Stimulated activated CD8-positive, alpha-beta memory T cell treated with anti-CD3 and anti-CD28 coated beads, Interleukin-7, amount 100 ng/mL, for 1 hour (primary cell): ENCODE results near the gene ZEB2.

Experiments used
- DNase-seq, 2 donors: peaks; one replicate each; pipeline ENCODE4 v3.0.0-alpha.2; 2020; ENCODE audit warnings: low read depth in 2 of 2

Gene ZEB2

DNA sequence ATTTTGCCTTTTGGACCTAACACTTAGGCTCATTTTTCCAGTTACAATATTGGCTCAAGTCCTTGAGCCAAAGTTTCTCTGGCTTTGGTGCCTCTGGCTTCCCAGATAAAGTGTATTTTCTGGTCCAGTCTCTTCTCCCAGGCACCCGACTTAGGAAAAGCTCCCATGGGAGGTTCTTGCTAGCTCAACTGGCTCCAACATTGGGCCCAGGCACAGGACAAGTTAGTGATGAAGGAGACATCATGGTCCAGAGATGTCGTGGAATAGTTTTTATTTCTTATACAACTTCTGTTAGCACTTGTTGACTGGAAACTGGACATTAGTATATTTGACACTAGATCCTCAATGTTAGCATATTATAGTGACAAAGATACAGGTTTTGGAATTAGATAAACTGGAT is 8.2 kb upstream of the ZEB2 start:
- DNase-seq: no peak

DNA sequence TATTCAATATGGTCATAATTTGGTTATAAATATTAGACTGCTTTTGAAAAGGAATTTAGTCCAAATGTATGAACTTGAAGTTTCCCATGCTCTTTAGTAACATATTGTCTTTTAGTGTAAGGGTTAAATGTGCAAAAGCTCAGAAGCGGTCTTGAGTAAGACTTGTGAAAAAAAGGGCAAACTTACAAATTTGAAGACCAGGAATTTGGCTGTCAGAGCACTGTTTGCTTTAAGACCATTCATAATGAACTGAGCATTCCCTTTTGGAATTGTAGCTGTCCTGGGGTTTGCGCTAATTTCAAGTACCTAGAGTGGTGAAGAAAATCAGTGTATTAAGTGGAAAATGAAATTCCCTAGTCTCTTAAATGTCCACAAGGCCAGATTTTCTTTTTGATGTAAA is 6.9 kb upstream of the ZEB2 start:
- no peak for DNase-seq

DNA sequence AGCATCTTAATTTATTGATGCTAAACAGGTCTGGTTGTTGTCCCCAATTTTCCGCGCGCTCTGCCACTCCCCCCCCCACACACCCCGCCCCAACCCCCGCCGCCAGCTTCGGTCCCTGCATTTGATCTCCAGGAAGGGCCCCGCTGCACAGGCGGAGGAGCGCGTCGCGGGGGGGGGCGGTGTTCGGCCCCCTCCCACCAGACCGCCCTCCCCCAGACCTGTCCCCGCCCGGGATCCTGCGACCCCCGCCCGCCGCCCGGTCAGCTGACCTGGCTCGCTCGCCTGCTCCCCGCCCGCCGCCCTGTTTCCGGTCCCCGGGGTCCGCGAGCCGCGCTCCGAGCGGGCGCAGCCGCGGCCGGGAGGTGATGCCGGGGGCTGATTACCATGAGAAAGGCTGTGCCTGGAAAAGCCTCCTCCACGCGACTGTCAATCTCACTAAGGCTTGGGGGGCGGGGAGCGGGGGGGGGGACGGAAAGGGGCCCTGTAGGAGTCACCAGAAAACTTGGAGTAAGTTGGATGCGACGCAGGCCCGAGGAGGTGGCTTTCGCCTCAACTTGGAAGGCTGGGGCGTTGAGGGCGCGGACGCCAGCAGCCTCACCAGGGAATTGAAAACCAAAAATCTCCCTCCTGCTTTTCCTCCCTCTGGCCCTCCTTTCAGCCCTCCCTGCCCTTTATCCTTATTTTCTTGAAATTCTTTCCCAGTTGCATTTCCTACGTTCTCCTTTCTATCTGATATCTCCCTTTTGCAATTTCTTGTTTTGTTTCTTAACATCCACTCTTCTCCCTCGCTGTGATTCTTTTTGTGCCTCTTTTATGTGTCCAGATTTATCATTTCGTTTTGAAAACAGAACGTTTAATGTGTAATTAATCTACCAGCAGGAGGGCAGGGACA is 4.4 kb upstream of the ZEB2 start:
- DNase-seq: no peak

DNA sequence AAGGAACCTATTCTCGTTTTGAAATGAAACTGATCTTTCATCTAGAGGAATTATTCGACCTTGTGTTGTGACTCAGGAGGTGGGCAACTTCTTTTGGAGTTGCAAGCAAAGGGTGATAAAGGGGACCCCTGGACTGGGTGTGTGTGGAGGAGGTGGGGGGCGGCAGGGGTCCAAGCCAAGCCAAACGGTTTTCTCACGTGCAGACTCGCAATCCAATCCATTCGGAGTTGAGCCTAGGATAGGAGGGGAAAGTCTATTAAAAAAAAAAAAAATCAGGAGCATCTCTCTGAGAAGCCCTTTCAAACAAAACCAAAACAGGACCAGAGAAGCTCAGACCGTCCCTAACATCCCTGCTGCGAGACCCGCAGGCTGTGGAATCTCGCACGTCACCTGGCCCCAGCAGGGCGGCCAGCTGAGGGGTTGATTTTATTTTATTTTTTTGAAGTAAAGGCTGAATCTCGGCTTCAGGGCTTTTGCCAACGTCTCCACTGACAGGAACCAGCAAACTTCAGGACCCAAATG is 3.7 kb upstream of the ZEB2 start:
- DNase-seq: no peak

DNA sequence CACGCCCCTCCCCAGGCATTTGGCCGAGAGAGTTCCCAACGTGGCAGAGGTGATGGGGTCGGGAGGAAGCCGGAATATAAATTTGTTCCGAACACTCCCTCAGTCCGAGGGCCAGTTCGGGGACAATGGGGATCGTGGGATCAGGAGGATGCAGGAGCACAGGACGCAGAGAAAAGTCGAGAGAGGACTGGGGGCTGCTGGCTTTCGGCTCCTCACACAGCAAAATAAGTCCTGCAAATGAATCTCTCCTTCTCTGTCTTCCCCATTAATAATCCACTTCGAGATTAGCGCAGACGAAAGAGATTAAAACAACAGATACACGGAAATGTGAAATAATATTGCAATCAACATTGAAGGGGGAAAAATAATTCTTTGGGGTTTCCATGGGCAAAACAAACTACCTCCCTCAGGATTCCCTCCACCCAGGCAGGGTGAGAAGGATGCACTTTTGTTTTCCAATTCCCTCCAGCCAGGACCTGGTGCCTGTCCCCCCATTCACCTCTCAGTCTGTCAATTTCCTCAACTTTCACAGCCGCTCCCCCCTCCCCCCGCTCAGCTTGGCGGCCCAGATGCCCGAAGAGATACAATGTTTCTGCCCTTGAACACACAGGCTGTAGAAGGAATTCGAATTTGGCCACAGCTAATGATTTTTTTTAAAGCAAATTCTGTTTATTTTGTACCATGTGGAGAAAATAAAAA is 3.1 kb upstream of the ZEB2 start:
- DNase-seq: no peak

DNA sequence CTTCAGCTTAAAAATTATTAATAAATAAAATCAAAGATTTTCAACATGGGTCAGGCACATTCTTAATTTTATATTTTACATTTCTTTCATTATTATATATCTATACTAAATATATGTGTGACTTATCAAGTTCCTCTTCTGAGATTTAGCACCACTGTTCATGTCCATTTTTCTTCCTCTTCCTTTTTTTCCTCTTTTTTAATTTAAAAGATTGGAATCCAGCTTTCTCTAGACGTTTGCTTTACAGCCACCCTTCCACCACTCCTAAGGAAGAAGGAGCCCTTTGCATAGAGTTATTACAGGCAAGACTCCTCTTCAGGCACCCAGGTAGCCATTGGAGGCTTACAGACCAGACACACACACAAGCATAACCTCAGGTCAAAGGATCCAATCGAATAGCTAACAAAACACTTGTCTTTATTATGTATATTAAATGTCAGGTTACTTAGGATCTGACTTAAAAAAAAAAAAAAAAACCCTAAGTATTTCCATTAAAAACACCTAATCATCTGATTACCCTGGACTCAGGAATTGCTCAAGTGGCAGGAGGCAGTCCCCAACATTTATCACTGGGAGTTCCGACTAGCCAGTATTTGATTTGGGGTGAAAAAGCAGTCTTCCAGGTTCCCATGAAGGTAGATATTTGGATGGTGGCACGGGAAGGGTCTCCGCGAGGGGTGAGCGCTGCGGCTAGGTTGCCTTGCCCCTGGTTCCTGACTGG is 2.4 kb upstream of the ZEB2 start:
- DNase-seq: no peak

DNA sequence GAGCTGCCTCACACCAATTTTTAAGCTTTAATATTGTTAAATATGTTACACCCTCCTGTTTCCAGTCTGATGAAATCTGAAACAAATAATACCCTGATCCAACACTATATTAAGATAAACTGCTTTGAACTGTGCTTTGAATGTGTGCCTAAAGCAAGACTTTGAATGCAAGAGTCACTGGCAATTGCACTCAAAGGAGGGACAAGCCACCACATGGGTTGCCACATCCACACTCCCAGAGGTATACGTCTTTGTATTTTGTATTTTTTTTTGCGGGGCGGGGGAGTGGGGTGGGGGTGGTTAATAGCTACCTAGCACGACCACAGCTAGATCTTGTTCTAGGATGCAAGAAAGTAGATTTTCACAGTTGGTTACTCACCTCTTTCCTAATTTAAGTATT is 1.8 kb upstream of the ZEB2 start:
- DNase-seq: no peak

DNA sequence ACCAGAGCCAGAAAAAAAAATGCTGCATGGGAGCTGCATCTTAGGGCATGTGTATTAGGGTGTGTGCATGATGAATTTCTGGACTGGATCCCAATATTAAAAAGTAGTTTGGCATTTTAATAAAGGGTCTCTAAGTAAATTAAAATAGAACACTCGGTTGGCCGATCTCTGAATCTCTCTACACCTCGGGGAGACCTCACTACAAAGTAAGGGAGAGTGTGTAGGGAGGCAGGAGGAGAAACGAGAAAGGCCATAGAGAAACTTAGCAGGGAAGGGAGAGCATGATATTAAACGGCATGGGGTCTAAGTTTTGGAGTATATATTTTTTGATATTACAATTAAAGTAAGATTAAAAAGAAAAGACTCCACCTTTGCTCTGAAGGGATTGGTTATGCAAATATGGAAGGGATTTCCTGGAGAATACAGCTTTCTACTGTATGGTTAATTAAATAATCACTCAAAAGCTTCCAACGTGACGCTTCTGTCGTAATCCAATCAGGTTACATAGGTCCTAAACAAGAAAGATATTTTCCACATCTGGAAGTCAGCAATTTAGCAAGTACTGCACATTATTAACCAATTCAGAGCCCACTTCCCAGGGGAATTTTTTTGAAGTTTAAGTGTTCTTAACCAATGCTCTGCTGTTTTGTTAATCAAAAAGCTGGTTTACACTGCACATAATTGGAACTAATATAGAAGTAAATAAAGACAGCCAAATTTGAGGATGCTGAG is 1.0 kb upstream of the ZEB2 start:
- no peak for DNase-seq

DNA sequence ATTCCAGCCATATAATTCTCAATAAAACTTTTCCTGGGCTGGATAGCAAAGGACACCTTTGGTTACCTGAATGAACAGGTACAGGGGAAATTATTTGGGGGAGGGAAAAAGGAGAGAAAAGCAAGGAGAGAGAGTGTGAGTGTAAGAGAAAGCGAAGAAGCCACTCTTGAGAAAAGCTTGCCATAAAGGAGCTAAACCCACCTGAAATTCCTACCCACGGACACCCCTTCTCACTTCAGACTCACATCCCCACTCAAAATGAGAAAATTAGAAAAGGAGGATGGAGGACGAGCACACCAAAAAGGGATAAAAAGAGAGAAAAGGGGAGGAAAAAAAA is 354 bp downstream of the ZEB2 start:
- DNase-seq: no peak

DNA sequence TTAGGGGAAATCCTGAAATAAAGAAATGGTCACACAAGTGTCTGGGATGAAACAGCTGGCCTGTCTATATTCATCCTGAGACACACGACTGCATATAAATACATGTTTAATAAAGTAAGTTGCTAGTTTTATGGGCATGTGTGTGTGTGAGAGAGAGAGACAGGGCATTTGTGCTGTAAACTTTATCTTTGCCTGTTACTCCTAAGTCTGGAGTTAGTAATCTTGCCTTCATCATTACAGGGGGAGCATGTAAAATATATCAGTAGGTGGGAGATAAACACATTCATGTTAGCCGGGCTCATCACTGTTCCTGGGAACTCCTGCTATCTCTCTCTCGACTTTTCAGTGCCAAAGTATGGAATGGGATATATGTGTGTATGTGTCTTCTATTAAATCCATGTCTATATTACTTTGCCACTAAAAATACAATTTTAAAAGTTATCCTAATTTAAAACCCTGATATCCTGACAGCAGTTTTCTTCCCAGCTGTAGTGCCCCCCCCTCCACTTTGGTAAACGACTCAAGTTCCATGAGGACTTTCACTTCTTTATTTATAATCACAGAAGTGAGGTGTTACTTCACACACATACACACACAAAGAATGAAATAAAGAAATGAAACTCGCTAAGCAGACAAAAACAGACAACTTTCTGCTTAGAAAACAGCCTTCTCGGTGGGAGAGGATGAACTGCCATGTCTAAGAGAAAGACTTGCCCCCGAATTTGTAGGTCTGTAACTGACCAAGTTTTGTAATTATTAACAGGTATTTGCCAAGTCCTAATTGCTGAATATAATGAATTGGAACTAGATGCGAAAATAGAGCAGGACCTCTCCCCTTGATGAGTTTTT is 947 bp downstream of the ZEB2 start:
- DNase-seq: no peak

DNA sequence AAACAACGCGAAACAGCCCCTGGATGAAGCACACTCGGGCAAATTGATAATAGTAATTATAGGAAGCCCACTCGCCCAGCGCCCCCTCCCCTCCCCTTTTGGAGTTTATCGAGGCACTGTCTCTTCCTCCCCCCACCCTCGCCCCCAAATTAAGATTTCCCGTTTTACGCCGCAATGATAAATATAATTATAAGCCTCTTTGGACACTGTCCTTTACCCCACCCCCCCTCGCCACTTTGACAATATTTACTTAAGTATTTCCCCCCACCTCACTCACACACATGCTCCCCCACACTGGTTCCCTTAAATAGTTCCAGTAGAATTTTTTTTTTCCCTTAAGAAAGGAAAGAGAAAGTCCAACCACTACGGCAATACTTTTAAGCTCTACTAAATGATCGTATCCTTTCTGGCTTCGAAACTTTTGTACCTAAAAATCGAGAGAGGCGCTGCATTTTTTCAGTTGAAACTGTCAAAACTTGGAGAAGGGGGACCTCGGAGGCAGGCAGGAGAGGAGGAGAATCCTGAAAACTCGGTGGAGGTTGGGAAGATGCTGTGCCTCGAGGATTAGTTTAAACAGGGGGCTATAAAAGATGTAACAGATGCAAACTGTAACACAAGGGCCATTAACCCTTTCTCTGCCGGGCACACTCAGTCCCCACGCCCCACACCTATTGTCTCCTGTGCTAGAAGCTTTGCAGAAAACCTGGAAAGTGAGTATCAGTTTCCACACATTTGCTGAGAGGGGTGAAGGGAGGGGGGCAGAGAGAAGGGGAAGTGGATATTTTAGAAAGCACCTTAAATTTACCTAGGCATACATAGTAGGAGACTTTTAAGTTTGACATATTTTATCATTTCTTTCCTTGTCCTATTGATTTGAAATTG is 1.8 kb downstream of the ZEB2 start:
- no peak for DNase-seq

DNA sequence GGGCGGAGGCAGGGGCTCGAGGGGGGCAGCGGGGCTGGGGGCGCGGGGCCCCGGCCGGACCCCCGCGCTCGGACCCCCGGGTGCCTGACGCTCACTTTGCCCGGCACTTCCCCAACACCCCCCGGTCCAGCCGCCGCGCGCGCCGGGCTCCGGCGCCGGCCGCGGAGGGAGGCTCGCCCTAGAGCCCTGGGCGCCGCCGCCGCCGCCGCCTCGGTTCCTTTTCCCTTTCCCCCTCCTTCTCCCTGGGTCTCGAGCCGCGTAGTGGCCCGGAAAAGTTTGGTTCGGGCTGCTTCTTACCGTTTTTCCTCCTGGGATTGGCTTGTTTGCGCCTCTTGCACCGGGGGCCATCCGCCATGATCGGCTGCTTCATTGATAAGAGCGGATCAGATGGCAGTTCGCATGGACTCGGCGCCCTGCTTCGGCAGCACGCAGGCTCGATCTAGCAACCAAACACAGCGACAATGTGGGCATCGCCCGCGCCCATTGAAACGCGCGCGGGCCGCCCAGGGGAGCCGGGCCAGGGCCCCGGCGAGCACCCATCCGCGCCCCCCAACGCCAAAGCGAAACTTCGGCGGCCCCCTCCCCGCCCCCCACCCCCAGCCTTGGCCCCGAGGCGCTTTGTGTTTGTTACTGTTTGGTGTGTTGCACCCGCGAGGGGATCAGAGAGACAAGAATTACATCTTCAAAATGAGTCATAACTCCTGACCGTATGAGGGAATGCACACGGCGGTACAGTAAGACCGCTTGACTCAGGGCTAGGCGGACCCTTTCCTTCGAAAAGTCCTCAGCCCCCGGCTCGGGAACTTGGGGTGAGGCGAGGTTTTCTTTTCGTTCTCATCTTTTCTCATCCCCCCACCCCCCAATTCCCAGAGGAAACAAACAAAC is 2.7 kb downstream of the ZEB2 start:
- no peak for DNase-seq

DNA sequence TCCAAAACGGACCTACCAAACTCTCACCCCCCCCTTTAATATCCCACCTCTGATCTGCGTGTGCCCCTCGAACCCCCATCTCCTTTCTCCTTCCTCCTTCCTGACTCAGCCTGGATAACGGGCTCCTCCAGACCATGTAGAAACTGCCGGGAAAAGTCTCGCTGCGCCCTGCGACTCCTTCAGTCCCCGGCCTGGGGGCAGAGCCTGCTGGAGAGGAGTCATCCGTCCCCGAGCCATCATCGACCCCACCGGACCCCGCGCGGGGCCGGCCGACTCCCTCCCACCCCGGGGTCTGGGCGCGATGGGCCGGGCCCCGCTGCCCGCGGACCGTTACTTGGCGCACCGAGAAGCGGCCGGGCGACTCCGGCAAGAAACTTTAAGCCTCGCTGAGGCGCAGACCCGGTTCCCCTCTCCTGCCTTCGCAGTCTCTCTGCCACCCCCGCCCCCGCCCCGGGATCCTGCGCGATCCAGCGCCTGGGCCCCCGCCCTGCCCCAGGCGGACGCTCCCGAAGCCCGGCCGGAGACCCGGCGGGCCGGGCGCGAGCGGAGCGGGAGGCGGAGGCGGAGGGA is 3.4 kb downstream of the ZEB2 start:
- DNase-seq: no peak

DNA sequence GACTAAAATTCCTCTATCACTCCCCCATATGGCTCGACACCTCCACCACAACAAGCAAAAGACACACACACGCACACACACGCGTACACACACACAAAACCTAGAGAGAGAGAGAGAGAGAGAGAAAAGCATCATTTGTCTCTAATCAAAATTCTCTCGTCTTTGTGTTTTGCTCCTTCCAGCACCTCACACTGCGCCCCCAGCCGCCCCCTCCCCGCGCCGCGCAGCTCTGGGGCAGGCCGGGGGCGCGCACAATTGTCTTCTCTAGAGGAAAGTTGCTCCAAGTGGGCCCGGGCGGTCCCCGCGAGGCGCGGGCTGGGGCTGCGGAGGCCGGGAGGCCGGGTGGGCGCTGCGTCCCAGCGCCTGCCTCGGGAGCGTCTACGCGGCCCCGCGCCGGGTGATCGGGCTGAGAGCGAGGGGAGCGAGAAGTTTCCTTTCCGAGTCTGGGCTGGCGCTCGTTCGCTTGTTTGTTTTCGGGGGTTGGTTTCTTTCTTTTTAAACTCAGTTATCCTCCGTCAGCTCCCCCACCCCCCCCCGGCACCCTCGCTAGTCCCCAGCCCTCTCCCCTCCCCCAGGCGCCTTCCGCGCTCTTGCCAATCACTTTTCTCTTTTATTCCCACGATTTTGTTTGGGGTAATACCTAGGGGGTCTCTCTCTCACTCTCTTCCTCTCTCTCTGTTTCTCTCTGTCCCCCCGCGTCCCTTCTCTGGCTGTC is 4.1 kb downstream of the ZEB2 start:
- DNase-seq: no peak

DNA sequence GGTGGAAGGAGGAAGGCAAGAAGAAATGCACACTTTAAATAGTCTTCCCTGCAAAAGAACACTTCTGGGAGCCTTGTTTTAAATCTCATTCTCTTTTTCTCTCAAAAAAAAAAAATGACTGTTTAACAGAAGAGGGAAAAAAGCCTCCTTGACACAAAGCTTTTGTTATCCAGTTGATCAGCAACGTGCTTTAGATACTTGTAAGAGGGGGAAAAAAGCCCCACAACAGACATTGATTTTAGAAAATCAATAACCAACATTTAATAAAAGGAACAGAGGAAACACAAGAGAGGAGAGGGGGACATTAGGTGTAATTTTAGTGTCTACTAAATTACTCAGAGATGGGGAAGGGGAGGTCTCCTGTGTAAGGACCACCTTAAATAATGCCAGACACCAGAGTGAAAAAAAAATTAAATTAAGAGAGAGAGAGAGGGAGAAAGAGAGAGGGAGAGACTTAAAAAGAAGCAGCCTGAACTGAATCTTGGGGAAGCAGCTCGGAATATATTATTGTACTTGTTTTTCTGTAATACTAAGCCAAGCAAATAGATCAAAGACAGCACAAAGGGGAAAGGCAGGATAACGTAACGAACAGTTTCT is 4.7 kb downstream of the ZEB2 start:
- DNase-seq: no peak

DNA sequence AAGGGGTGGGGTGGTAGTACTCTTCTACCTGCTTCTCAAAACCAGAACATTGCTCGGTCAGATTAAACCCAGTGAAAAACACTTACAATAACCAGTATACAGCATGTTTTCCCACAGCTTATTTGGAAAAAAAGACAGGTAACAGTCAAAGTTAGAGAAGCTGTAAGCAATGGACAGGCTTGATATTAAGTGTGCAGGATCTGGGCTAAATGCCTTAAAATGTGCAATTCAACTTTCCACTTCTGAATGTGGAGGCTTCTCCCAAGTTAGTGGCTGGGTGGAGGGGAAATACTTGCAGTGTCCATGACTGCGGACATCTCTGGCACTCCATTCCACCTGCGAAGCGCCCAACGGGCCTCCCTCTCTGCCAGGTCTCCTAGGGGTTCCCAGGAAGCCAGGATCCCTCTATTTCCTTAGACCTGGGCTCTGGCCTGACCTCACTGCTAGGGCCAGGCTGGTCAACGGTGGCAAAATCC is 5.3 kb downstream of the ZEB2 start:
- no peak for DNase-seq

DNA sequence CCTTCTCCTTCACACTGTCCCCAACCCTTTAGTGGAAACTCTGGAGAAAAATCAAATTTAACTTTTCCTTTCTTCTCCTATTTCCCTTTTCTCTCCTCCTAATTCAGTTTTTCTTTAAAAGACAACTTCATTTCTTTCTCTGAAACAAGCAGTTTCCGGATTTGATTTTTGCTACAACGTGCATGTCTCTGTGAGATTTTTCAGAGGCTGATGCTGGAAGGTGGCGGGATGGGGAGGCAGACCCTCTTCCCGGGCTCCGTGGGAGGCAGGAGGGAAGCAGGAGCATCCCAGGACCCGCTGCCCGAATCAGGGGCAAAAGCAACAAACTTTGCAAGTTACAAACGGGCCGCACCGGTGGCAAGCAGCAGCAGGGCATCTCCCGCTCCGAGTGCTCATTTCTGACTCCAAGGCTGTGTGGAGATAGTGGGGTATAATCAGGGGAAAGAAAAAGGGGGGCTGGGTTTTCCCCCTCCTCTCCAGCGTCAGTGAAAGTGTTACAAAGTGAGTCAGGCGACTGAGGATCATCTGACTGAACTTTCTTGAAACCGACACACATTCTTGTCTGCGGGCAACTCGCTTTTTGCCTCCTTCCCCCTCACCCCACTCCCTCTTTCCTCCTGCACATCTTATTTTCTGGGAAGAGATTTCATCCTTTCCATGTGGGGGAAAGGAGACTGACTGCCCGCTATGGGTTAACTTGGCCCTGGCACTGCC is 6.4 kb downstream of the ZEB2 start:
- no peak for DNase-seq
